ENCODE data around the gene ALDH4A1.

ALDH4A1 gene

GRCh38 chr1:18886003-18886335, 16.4 kb downstream of the ALDH4A1 start:
- no peak overlapping the region for H3K9ac ChIP-seq (ENCODE audit: low read depth, low read length)
- H3K27me3 ChIP-seq (ENCODE audit: control insufficient read depth, insufficient read depth, low read length): no peaks in the 10 kb centered on the region
- no peaks in the 10 kb centered on the region for H3K9me3 ChIP-seq (replicated peaks; ENCODE audit: low read length)
- H3K4me3 ChIP-seq (ENCODE audit: low read length): no peak overlapping the region
- no peak overlapping the region for H3K4me2 ChIP-seq (ENCODE audit: low read length)
- H3K36me3 ChIP-seq (ENCODE audit: insufficient read depth, low read length): no peaks in the 10 kb centered on the region
- H3K4me1 ChIP-seq (ENCODE audit: control insufficient read depth, insufficient read depth, low read length): peaks cover 17% of the 10 kb centered on the region

GRCh38 chr1:18885311-18886002, 16.9 kb downstream of the ALDH4A1 start:
- Histone ChIP-seq H3K9me3 (replicated peaks; ENCODE audit: low read length) (no peaks in the 10 kb centered on the region), H3K36me3 (ENCODE audit: insufficient read depth, low read length) (no peaks in the 10 kb centered on the region), H3K27me3 (ENCODE audit: control insufficient read depth, insufficient read depth, low read length) (no peaks in the 10 kb centered on the region), H3K9ac (ENCODE audit: low read depth, low read length) (no peak overlapping the region), H3K4me2 (ENCODE audit: low read length) (no peak overlapping the region), H3K4me1 (ENCODE audit: control insufficient read depth, insufficient read depth, low read length) (peaks cover 11% of the 10 kb centered on the region), H3K4me3 (ENCODE audit: low read length) (no peak overlapping the region)

- H3K4me1 ChIP-seq (ENCODE audit: control insufficient read depth, insufficient read depth, low read length): peaks cover 11% of the 10 kb centered on the region
- H3K4me2 ChIP-seq (ENCODE audit: low read length): no peak overlapping the region
- H3K27me3 ChIP-seq (ENCODE audit: control insufficient read depth, insufficient read depth, low read length): no peaks in the 10 kb centered on the region
- H3K36me3 ChIP-seq (ENCODE audit: insufficient read depth, low read length): no peaks in the 10 kb centered on the region
- no peak overlapping the region for H3K9ac ChIP-seq (ENCODE audit: low read depth, low read length)
- H3K9me3 ChIP-seq (replicated peaks; ENCODE audit: low read length): no peaks in the 10 kb centered on the region
- H3K4me3 ChIP-seq (ENCODE audit: low read length): no peak overlapping the region
Measured at GRCh38 chr1:18884727-18885126, 17.6 kb downstream of the ALDH4A1 start.

- Histone ChIP-seq H3K36me3 (ENCODE audit: insufficient read depth, low read length) (no peaks in the 10 kb centered on the region), H3K9me3 (replicated peaks; ENCODE audit: low read length) (no peaks in the 10 kb centered on the region), H3K9ac (ENCODE audit: low read depth, low read length) (no peak overlapping the region), H3K4me2 (ENCODE audit: low read length) (no peak overlapping the region), H3K4me3 (ENCODE audit: low read length) (no peak overlapping the region), H3K4me1 (ENCODE audit: control insufficient read depth, insufficient read depth, low read length) (peaks cover 11% of the 10 kb centered on the region), H3K27me3 (ENCODE audit: control insufficient read depth, insufficient read depth, low read length) (no peaks in the 10 kb centered on the region)
Measured at GRCh38 chr1:18884419-18884717, 18.0 kb downstream of the ALDH4A1 start.

- Histone ChIP-seq H3K36me3 (ENCODE audit: insufficient read depth, low read length) (no peaks in the 10 kb centered on the region), H3K4me3 (ENCODE audit: low read length) (no peak overlapping the region)
Measured at GRCh38 chr1:18883636-18884418, 18.5 kb downstream of the ALDH4A1 start.

GRCh38 chr1:18883079-18883478, 19.3 kb downstream of the ALDH4A1 start:
- H3K4me1 ChIP-seq (ENCODE audit: control insufficient read depth, insufficient read depth, low read length): peaks cover 11% of the 10 kb centered on the region
- no peak overlapping the region for H3K4me2 ChIP-seq (ENCODE audit: low read length)
- no peaks in the 10 kb centered on the region for H3K36me3 ChIP-seq (ENCODE audit: insufficient read depth, low read length)
- H3K4me3 ChIP-seq (ENCODE audit: low read length): no peak overlapping the region
- H3K27me3 ChIP-seq (ENCODE audit: control insufficient read depth, insufficient read depth, low read length): no peaks in the 10 kb centered on the region
- H3K9ac ChIP-seq (ENCODE audit: low read depth, low read length): no peak overlapping the region
- H3K9me3 ChIP-seq (replicated peaks; ENCODE audit: low read length): no peaks in the 10 kb centered on the region

More at GRCh38 chr1:18883636-18884418, 18.5 kb downstream of the ALDH4A1 start:
- Histone ChIP-seq H3K27me3 (ENCODE audit: control insufficient read depth, insufficient read depth, low read length) (no peaks in the 10 kb centered on the region), H3K4me2 (ENCODE audit: low read length) (no peak overlapping the region), H3K4me1 (ENCODE audit: control insufficient read depth, insufficient read depth, low read length) (peaks cover 11% of the 10 kb centered on the region), H3K9me3 (replicated peaks; ENCODE audit: low read length) (no peaks in the 10 kb centered on the region), H3K9ac (ENCODE audit: low read depth, low read length) (no peak overlapping the region)

DNA sequence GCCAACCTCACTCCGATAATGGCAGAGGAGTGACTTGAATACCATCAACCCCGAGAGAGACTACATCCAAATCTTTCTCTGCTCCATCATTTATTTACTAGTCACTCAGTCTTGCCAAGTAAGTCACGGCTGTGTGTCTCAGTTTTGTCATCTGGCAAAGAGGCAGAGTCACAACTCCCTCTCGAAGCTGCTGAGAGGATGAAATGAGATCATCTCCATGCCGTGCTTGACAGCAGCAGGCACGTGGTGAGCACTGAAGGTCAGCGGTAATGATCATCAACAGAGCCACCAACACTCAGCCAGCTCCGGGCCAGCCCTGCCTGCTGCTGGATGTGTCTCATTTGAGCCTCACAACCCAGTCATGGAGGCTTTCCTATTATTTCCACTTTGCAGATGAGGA, 19.9 kb downstream of the ALDH4A1 start:
- Histone ChIP-seq H3K4me1 (ENCODE audit: control insufficient read depth, insufficient read depth, low read length) (peaks cover 11% of the 10 kb centered on the region), H3K36me3 (ENCODE audit: insufficient read depth, low read length) (no peaks in the 10 kb centered on the region), H3K4me3 (ENCODE audit: low read length) (no peak overlapping the region), H3K4me2 (ENCODE audit: low read length) (no peak overlapping the region), H3K9ac (ENCODE audit: low read depth, low read length) (no peak overlapping the region), H3K27me3 (ENCODE audit: control insufficient read depth, insufficient read depth, low read length) (no peaks in the 10 kb centered on the region), H3K9me3 (replicated peaks; ENCODE audit: low read length) (no peaks in the 10 kb centered on the region)

DNA sequence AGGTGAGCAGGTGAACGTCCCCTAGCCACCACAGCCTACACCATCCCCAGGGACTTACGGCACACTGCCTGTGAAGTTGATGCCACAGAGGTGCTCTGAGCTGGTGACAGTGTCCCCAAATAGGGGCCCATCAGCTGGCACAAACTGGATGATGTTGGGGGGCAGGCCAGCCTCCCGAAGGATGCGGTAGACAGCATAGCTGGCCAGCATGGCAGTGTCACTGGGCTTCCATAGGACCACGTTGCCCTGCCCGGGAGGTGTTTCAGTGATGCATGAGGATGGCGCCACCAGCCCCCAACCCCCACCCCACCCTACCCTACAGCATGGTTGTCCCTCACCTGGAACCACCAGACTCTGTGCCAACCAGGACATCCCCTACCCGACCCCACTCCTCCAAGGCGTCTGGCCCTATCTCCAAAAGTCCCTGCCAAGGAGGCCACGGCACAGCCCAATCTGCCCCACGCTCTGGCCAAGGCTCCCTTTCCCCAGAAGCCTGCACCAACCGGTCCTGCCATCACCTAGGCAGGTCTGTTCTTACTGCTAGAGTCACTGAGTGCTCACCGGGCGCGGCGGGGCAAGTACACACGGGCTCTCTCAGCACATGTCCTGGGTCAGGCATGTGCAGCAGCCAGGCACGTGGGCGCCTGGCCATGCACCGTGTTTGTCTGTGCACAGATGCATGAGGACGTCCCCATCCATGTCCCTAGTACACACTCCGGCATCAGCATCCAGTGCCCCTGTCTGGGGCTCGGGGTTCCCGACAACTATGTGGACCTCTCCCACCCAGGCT, 20.5 kb downstream of the ALDH4A1 start:
- no peak overlapping the region for H3K4me2 ChIP-seq (ENCODE audit: low read length)
- no peaks in the 10 kb centered on the region for H3K36me3 ChIP-seq (ENCODE audit: insufficient read depth, low read length)
- no peak overlapping the region for H3K9ac ChIP-seq (ENCODE audit: low read depth, low read length)

GRCh38 chr1:18881164-18881563, 21.2 kb downstream of the ALDH4A1 start:
- Histone ChIP-seq H3K4me1 (ENCODE audit: control insufficient read depth, insufficient read depth, low read length) (peaks cover 5% of the 10 kb centered on the region), H3K4me3 (ENCODE audit: low read length) (no peak overlapping the region), H3K36me3 (ENCODE audit: insufficient read depth, low read length) (no peaks in the 10 kb centered on the region), H3K4me2 (ENCODE audit: low read length) (no peak overlapping the region), H3K9ac (ENCODE audit: low read depth, low read length) (no peak overlapping the region), H3K9me3 (replicated peaks; ENCODE audit: low read length) (no peaks in the 10 kb centered on the region), H3K27me3 (ENCODE audit: control insufficient read depth, insufficient read depth, low read length) (no peaks in the 10 kb centered on the region)

More for the DNA sequence above, 20.5 kb downstream of the ALDH4A1 start:
- H3K27me3 ChIP-seq (ENCODE audit: control insufficient read depth, insufficient read depth, low read length): no peaks in the 10 kb centered on the region
- no peaks in the 10 kb centered on the region for H3K9me3 ChIP-seq (replicated peaks; ENCODE audit: low read length)
- peaks cover 11% of the 10 kb centered on the region for H3K4me1 ChIP-seq (ENCODE audit: control insufficient read depth, insufficient read depth, low read length)
- H3K4me3 ChIP-seq (ENCODE audit: low read length): no peak overlapping the region

DNA sequence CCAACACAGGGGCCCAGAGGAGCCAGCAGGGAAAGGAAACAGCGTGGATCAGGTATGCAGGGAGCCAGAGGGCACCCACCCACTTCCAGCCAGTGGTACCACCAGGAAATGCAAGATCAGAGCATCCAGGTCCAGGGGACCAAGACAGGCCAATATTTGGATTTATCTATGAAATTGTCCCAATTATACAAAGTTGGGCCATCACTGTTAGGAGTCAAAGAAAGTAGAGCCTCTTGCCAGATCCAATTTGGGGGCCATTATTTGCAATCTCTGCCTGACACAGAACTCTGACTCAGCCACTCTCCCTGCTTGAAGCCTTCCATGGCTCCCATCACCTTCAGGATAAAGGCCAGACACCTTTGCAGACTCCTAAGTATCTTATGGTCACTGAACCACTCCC, 21.8 kb downstream of the ALDH4A1 start:
- no peak overlapping the region for H3K4me2 ChIP-seq (ENCODE audit: low read length)
- H3K4me1 ChIP-seq (ENCODE audit: control insufficient read depth, insufficient read depth, low read length): no peaks in the 10 kb centered on the region
- no peak overlapping the region for H3K4me3 ChIP-seq (ENCODE audit: low read length)
- no peaks in the 10 kb centered on the region for H3K9me3 ChIP-seq (replicated peaks; ENCODE audit: low read length)
- H3K36me3 ChIP-seq (ENCODE audit: insufficient read depth, low read length): no peaks in the 10 kb centered on the region
- H3K9ac ChIP-seq (ENCODE audit: low read depth, low read length): no peak overlapping the region
- no peaks in the 10 kb centered on the region for H3K27me3 ChIP-seq (ENCODE audit: control insufficient read depth, insufficient read depth, low read length)

DNA sequence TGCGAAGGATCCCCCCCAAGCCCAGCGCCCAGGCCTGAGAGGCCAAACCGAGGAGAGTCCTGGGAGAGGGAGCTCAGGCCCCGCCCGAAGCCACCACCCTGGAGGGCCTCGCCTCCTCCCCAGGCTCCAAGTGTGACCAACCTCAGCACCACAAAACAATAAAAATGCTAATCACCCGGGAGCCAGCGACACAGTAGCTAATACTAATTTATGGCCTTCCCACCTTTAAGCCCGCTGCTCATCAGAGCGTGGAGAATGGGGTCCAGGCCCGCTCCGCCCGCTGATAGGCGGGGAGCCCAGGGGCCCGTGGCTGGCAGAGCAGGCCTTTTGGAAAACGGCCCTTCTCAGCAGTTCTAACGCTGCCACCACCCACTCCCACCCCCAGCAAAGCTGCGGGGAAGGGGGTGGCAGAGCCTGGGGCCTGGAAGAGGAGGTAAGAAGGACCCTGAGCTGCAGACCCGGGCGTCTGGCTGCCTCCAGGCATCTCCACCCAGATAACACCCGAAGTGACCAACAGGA, 22.5 kb downstream of the ALDH4A1 start:
- Histone ChIP-seq H3K9me3 (replicated peaks; ENCODE audit: low read length) (no peaks in the 10 kb centered on the region), H3K36me3 (ENCODE audit: insufficient read depth, low read length) (no peaks in the 10 kb centered on the region), H3K4me1 (ENCODE audit: control insufficient read depth, insufficient read depth, low read length) (no peaks in the 10 kb centered on the region), H3K4me3 (ENCODE audit: low read length) (no peak overlapping the region), H3K9ac (ENCODE audit: low read depth, low read length) (no peak overlapping the region), H3K27me3 (ENCODE audit: control insufficient read depth, insufficient read depth, low read length) (no peaks in the 10 kb centered on the region), H3K4me2 (ENCODE audit: low read length) (no peak overlapping the region)
